Activated naive CD4-positive, alpha-beta T cell treated with anti-CD3 and anti-CD28 coated beads, Interleukin-2, amount 10 ng/mL, durations not matched to agents 7 days and 5 days (primary cell): ENCODE data around the gene ZXDC.

Source experiments
- CTCF ChIA-PET: fragments of 350-600 bp; sonication (Branson Sonifier 250); formaldehyde crosslinking; loops from one replicate; lab custom pipeline; 2021; ENCODE audit warnings: antibody characterized with exemption; lab: Charles Lee
- DNase-seq: peaks from one replicate; pipeline ENCODE4 v3.0.0-alpha.2; 2020
- H3K27ac Mint-ChIP-seq: one replicate; pipeline ENCODE4 v1.8.0; 2021; ENCODE audit warnings: mild to moderate bottlenecking, moderate library complexity, mixed read lengths
- H3K27me3 Mint-ChIP-seq: one replicate; pipeline ENCODE4 v1.8.0; 2021; ENCODE audit warnings: mild to moderate bottlenecking, mixed read lengths
- H3K36me3 Mint-ChIP-seq: one replicate; pipeline ENCODE4 v1.8.0; 2021; ENCODE audit warnings: mixed read lengths
- H3K4me1 Mint-ChIP-seq: one replicate; pipeline ENCODE4 v1.8.0; 2021; ENCODE audit warnings: mixed read lengths
- H3K4me3 Mint-ChIP-seq: one replicate; pipeline ENCODE4 v1.8.0; 2021; ENCODE audit warnings: mild to moderate bottlenecking, moderate library complexity, mixed read lengths
- H3K9me3 Mint-ChIP-seq: one replicate; pipeline ENCODE4 v1.8.0; 2021; ENCODE audit warnings: mixed read lengths

The ZXDC gene

GRCh38 chr3:126414961-126415660 lies 60.6 kb downstream of the ZXDC start:
- Mint-ChIP-seq H3K27me3 (peaks cover 65% of the 10 kb centered on the region), H3K36me3 (no peaks in the 10 kb centered on the region), H3K4me1 (no peaks in the 10 kb centered on the region), H3K4me3 (no peak overlapping the region), H3K9me3 (no peaks in the 10 kb centered on the region), H3K27ac (no peak overlapping the region)
- CTCF ChIA-PET: no interaction called here
- no peak for DNase-seq

- H3K4me1 Mint-ChIP-seq: no peaks in the 10 kb centered on the region
- H3K9me3 Mint-ChIP-seq: no peaks in the 10 kb centered on the region
- H3K27me3 Mint-ChIP-seq: peaks cover 65% of the 10 kb centered on the region
- H3K27ac Mint-ChIP-seq: no peak overlapping the region
- H3K36me3 Mint-ChIP-seq: no peaks in the 10 kb centered on the region
- H3K4me3 Mint-ChIP-seq: no peak overlapping the region
- no peak for DNase-seq
- CTCF ChIA-PET: no interaction called here
These were observed 61.3 kb downstream of the ZXDC start for GRCh38 chr3:126414406-126414805.

GRCh38 chr3:126413693-126414080 lies 62.0 kb downstream of the ZXDC start:
- DNase-seq: no peak
- no peak overlapping the region for H3K27ac Mint-ChIP-seq
- no peaks in the 10 kb centered on the region for H3K4me1 Mint-ChIP-seq
- no peaks in the 10 kb centered on the region for H3K36me3 Mint-ChIP-seq
- H3K27me3 Mint-ChIP-seq: peaks cover 71% of the 10 kb centered on the region
- H3K9me3 Mint-ChIP-seq: no peaks in the 10 kb centered on the region
- H3K4me3 Mint-ChIP-seq: no peak overlapping the region
- CTCF ChIA-PET: no interaction called here

- DNase-seq: no peak
- Mint-ChIP-seq H3K27ac (no peak overlapping the region), H3K36me3 (no peaks in the 10 kb centered on the region), H3K27me3 (peaks cover 75% of the 10 kb centered on the region), H3K9me3 (no peaks in the 10 kb centered on the region), H3K4me1 (no peaks in the 10 kb centered on the region), H3K4me3 (no peak overlapping the region)
- CTCF ChIA-PET: no interaction called here
These were observed 62.6 kb downstream of the ZXDC start for GRCh38 chr3:126412841-126413692.

GRCh38 chr3:126408099-126408498 lies 67.6 kb downstream of the ZXDC start:
- Mint-ChIP-seq H3K27ac (no peak overlapping the region), H3K4me3 (no peak overlapping the region), H3K4me1 (no peaks in the 10 kb centered on the region), H3K9me3 (no peaks in the 10 kb centered on the region), H3K27me3 (peaks cover 44% of the 10 kb centered on the region), H3K36me3 (no peaks in the 10 kb centered on the region)
- CTCF ChIA-PET: no interaction called here
- DNase-seq: no peak

- no peak overlapping the region for H3K27ac Mint-ChIP-seq
- CTCF ChIA-PET: no interaction called here
- DNase-seq: no peak
- H3K36me3 Mint-ChIP-seq: no peaks in the 10 kb centered on the region
- H3K27me3 Mint-ChIP-seq: peaks cover 44% of the 10 kb centered on the region
- no peak overlapping the region for H3K4me3 Mint-ChIP-seq
- no peaks in the 10 kb centered on the region for H3K4me1 Mint-ChIP-seq
- H3K9me3 Mint-ChIP-seq: no peaks in the 10 kb centered on the region
These were observed 68.2 kb downstream of the ZXDC start for GRCh38 chr3:126407412-126408044.

- peaks cover 43% of the 10 kb centered on the region for H3K27me3 Mint-ChIP-seq
- DNase-seq: no peak
- no peaks in the 10 kb centered on the region for H3K36me3 Mint-ChIP-seq
- H3K4me1 Mint-ChIP-seq: no peaks in the 10 kb centered on the region
- no peaks in the 10 kb centered on the region for H3K9me3 Mint-ChIP-seq
- no peak overlapping the region for H3K4me3 Mint-ChIP-seq
- H3K27ac Mint-ChIP-seq: no peak overlapping the region
- CTCF ChIA-PET: no interaction called here
These were observed 69.0 kb downstream of the ZXDC start for GRCh38 chr3:126406389-126407296.

GRCh38 chr3:126402666-126403302 lies 72.9 kb downstream of the ZXDC start:
- H3K36me3 Mint-ChIP-seq: no peaks in the 10 kb centered on the region
- DNase-seq: no peak
- no peak overlapping the region for H3K27ac Mint-ChIP-seq
- no peaks in the 10 kb centered on the region for H3K4me1 Mint-ChIP-seq
- CTCF ChIA-PET: no interaction called here
- no peak overlapping the region for H3K4me3 Mint-ChIP-seq
- no peaks in the 10 kb centered on the region for H3K9me3 Mint-ChIP-seq
- H3K27me3 Mint-ChIP-seq: peaks cover 28% of the 10 kb centered on the region

GRCh38 chr3:126402178-126402577 lies 73.5 kb downstream of the ZXDC start:
- Mint-ChIP-seq H3K27ac (no peak overlapping the region), H3K36me3 (no peaks in the 10 kb centered on the region), H3K27me3 (peaks cover 31% of the 10 kb centered on the region), H3K4me1 (no peaks in the 10 kb centered on the region), H3K4me3 (no peak overlapping the region), H3K9me3 (no peaks in the 10 kb centered on the region)
- CTCF ChIA-PET: no interaction called here
- no peak for DNase-seq

- no peak for DNase-seq
- Mint-ChIP-seq H3K36me3 (no peaks in the 10 kb centered on the region), H3K27me3 (peaks cover 30% of the 10 kb centered on the region), H3K27ac (no peak overlapping the region), H3K4me1 (no peaks in the 10 kb centered on the region), H3K4me3 (no peak overlapping the region), H3K9me3 (no peaks in the 10 kb centered on the region)
- CTCF ChIA-PET: no interaction called here
These were observed 74.0 kb downstream of the ZXDC start for GRCh38 chr3:126401611-126402160.

- CTCF ChIA-PET: interaction anchor here (1.0 kb wide), 1 partner anchor 10 kb away, joined by 5 read pairs; no protein-coding TSS in a partner anchor
- peaks cover 44% of the 10 kb centered on the region for H3K27me3 Mint-ChIP-seq
- H3K9me3 Mint-ChIP-seq: no peaks in the 10 kb centered on the region
- H3K36me3 Mint-ChIP-seq: no peaks in the 10 kb centered on the region
- DNase-seq: no peak
- no peaks in the 10 kb centered on the region for H3K4me1 Mint-ChIP-seq
- H3K27ac Mint-ChIP-seq: no peak overlapping the region
- no peak overlapping the region for H3K4me3 Mint-ChIP-seq
These were observed 75.9 kb downstream of the ZXDC start for GRCh38 chr3:126399756-126400155.

- Mint-ChIP-seq H3K4me3 (no peak overlapping the region), H3K27me3 (peaks cover 48% of the 10 kb centered on the region), H3K27ac (no peak overlapping the region), H3K36me3 (no peaks in the 10 kb centered on the region), H3K4me1 (no peaks in the 10 kb centered on the region), H3K9me3 (no peaks in the 10 kb centered on the region)
- CTCF ChIA-PET: interaction anchor here (1.0 kb wide), 1 partner anchor 10 kb away, joined by 5 read pairs; no protein-coding TSS in a partner anchor
- DNase-seq: no peak
These were observed 76.3 kb downstream of the ZXDC start for GRCh38 chr3:126399351-126399735.
